Activated T-cell treated with anti-CD3 and anti-CD28 coated beads for 1 hour (primary cell): Measurements from ENCODE around the gene IGFBPL1.

Experiments
- DNase-seq: peaks from one replicate; pipeline ENCODE4 v3.0.0-alpha.2; 2020; ENCODE audit warnings: low read depth

The IGFBPL1 gene

GRCh38 chr9:38395653-38396370 is 28.4 kb downstream of the IGFBPL1 start:
- DNase-seq: no peak

- DNase-seq: no peak
Observed at GRCh38 chr9:38394416-38394815, 29.8 kb downstream of the IGFBPL1 start.

GRCh38 chr9:38393128-38393796 is 31.0 kb downstream of the IGFBPL1 start:
- DNase-seq: no peak

- peak; percentile 34 for DNase-seq
Observed at GRCh38 chr9:38392235-38393127, 31.8 kb downstream of the IGFBPL1 start, which contains the start of gene ALDH1B1. TSS of gene ALDH1B1 (plus strand) at chr9:38392702. CDS start at chr9:38395749, 3,047 bp downstream.

GRCh38 chr9:38391278-38392118 is 32.8 kb downstream of the IGFBPL1 start:
- DNase-seq: no peak

GRCh38 chr9:38390851-38391250 is 33.4 kb downstream of the IGFBPL1 start:
- no peak for DNase-seq

- no peak for DNase-seq
Observed at GRCh38 chr9:38390442-38390841, 33.8 kb downstream of the IGFBPL1 start.

- DNase-seq: no peak
Observed at GRCh38 chr9:38389313-38389712, 34.9 kb downstream of the IGFBPL1 start.

- DNase-seq: no peak
Observed at GRCh38 chr9:38388283-38389223, 35.7 kb downstream of the IGFBPL1 start.

GRCh38 chr9:38387751-38388150 is 36.5 kb downstream of the IGFBPL1 start:
- no peak for DNase-seq

- no peak for DNase-seq
Observed at GRCh38 chr9:38387066-38387465, 37.2 kb downstream of the IGFBPL1 start.

GRCh38 chr9:38386319-38386895 is 37.8 kb downstream of the IGFBPL1 start:
- no peak for DNase-seq

GRCh38 chr9:38385896-38386295 is 38.4 kb downstream of the IGFBPL1 start:
- no peak for DNase-seq

- DNase-seq: no peak
Observed at GRCh38 chr9:38384990-38385848, 39.0 kb downstream of the IGFBPL1 start.

- DNase-seq: no peak
Observed at GRCh38 chr9:38382141-38382540, 42.1 kb downstream of the IGFBPL1 start.

- no peak for DNase-seq
Observed at GRCh38 chr9:38380872-38381534, 43.3 kb downstream of the IGFBPL1 start.

GRCh38 chr9:38380230-38380871 is 43.9 kb downstream of the IGFBPL1 start:
- DNase-seq: no peak
